Measurements from ENCODE around the gene ASCL1.

Gene ASCL1

GRCh38 chr12:102960766-102961465 is 3.4 kb downstream of the ASCL1 start:
- Histone ChIP-seq H3K4ac (ENCODE audit: low read depth in 1 of 2, low read length in 2 of 2) (no peak overlapping the region), H3K4me3 (ENCODE audit: insufficient read depth in 1 of 2, low read depth in 1 of 2, low read length in 2 of 2) (no peak overlapping the region), H2BK120ac (ENCODE audit: low read depth, low read length) (no peak overlapping the region), H3K27me3 (ENCODE audit: control insufficient read depth in 1 of 2, insufficient read depth in 1 of 2, low read length in 2 of 2) (peaks cover 90 to 92% of the 10 kb centered on the region in 2 experiments), H2BK12ac (ENCODE audit: low read length in 2 of 2) (no peak overlapping the region), H3K27ac (ENCODE audit: low read length, poor library complexity, severe bottlenecking) (no peak overlapping the region), H3K4me1 (ENCODE audit: control insufficient read depth, insufficient read depth, low read depth, low read length) (peaks cover 27% of the 10 kb centered on the region), H3K9me3 (ENCODE audit: control insufficient read depth, low read length) (peaks cover 15% of the 10 kb centered on the region), H2AK5ac (ENCODE audit: low read length, severe bottlenecking) (no peak overlapping the region), H3K9ac (ENCODE audit: low read length) (no peak overlapping the region), H2AFZ (ENCODE audit: low read depth, low read length) (no peak overlapping the region), H2BK15ac (ENCODE audit: low read depth, poor library complexity, severe bottlenecking) (no peak overlapping the region), H3K14ac (ENCODE audit: low read length in 2 of 2) (no peak overlapping the region), H2BK5ac (ENCODE audit: low read depth, low read length, poor library complexity, severe bottlenecking) (no peak overlapping the region), H3K4me2 (ENCODE audit: low read length, poor library complexity, severe bottlenecking) (no peak overlapping the region), H3K18ac (ENCODE audit: low read depth in 1 of 2, low read length in 2 of 2) (no peak overlapping the region), H3K23ac (ENCODE audit: low read length in 2 of 2) (no peak overlapping the region), H4K91ac (ENCODE audit: low read length) (no peak overlapping the region), H3K79me1 (replicated peaks; ENCODE audit: low read length, poor library complexity, severe bottlenecking) (no peaks in the 10 kb centered on the region), H3K36me3 (ENCODE audit: control insufficient read depth in 1 of 2, insufficient read depth in 2 of 2, low read depth in 1 of 2, low read length in 2 of 2) (no peaks in the 10 kb centered on the region), H4K8ac (ENCODE audit: low read length) (no peak overlapping the region)
- WGBS: 4% methylated on average over 19 of the region's 19 CpGs
- DNase-seq: no peak

GRCh38 chr12:102961466-102961855 is 4.0 kb downstream of the ASCL1 start:
- Histone ChIP-seq H3K18ac (ENCODE audit: low read depth in 1 of 2, low read length in 2 of 2) (no peak overlapping the region), H3K9ac (ENCODE audit: low read length) (no peak overlapping the region), H3K27me3 (ENCODE audit: control insufficient read depth in 1 of 2, insufficient read depth in 1 of 2, low read length in 2 of 2) (peaks cover 90 to 92% of the 10 kb centered on the region in 2 experiments), H3K36me3 (ENCODE audit: control insufficient read depth in 1 of 2, insufficient read depth in 2 of 2, low read depth in 1 of 2, low read length in 2 of 2) (no peaks in the 10 kb centered on the region), H4K91ac (ENCODE audit: low read length) (no peak overlapping the region), H3K27ac (ENCODE audit: low read length, poor library complexity, severe bottlenecking) (no peak overlapping the region), H2AFZ (ENCODE audit: low read depth, low read length) (no peak overlapping the region), H3K4me1 (ENCODE audit: control insufficient read depth, insufficient read depth, low read depth, low read length) (peaks cover 24% of the 10 kb centered on the region), H2BK5ac (ENCODE audit: low read depth, low read length, poor library complexity, severe bottlenecking) (no peak overlapping the region), H3K4ac (ENCODE audit: low read depth in 1 of 2, low read length in 2 of 2) (no peak overlapping the region), H2AK5ac (ENCODE audit: low read length, severe bottlenecking) (no peak overlapping the region), H2BK12ac (ENCODE audit: low read length in 2 of 2) (no peak overlapping the region), H3K4me3 (ENCODE audit: insufficient read depth in 1 of 2, low read depth in 1 of 2, low read length in 2 of 2) (no peak overlapping the region), H3K23ac (ENCODE audit: low read length in 2 of 2) (no peak overlapping the region), H2BK120ac (ENCODE audit: low read depth, low read length) (no peak overlapping the region), H4K8ac (ENCODE audit: low read length) (no peak overlapping the region), H3K4me2 (ENCODE audit: low read length, poor library complexity, severe bottlenecking) (no peak overlapping the region), H3K9me3 (ENCODE audit: control insufficient read depth, low read length) (peaks cover 15% of the 10 kb centered on the region), H3K79me1 (replicated peaks; ENCODE audit: low read length, poor library complexity, severe bottlenecking) (no peaks in the 10 kb centered on the region), H3K14ac (ENCODE audit: low read length in 2 of 2) (no peak overlapping the region), H2BK15ac (ENCODE audit: low read depth, poor library complexity, severe bottlenecking) (no peak overlapping the region)
- no peak for DNase-seq
- 4% methylated on average over 5 of the region's 8 CpGs for WGBS

DNA sequence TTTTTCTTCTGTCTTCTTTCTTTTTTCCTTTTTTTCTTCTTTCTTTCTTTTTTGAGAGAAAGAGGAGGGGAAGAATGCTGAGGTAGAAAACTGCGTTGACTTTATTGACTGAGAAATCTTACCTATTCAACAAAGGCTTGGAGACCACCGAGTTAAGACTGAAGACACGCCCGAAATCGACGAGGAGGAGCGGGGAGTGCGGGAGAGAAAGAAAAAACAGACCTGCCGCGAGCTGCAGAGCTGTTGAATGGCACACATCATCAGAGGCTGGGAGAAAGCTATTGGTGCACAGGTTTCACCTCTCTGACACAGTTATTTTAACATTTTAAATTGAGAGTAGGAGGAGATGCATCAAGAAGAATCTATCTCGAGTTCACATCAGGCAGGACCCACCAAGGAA is 5.1 kb downstream of the ASCL1 start:
- Histone ChIP-seq H2BK15ac (ENCODE audit: low read depth, poor library complexity, severe bottlenecking) (no peak overlapping the region), H3K9ac (ENCODE audit: low read length) (no peak overlapping the region), H2BK12ac (ENCODE audit: low read length in 2 of 2) (no peak overlapping the region), H3K14ac (ENCODE audit: low read length in 2 of 2) (no peak overlapping the region), H3K4me2 (ENCODE audit: low read length, poor library complexity, severe bottlenecking) (no peak overlapping the region), H2BK5ac (ENCODE audit: low read depth, low read length, poor library complexity, severe bottlenecking) (no peak overlapping the region), H3K4me3 (ENCODE audit: insufficient read depth in 1 of 2, low read depth in 1 of 2, low read length in 2 of 2) (no peak overlapping the region), H3K23ac (ENCODE audit: low read length in 2 of 2) (no peak overlapping the region), H3K18ac (ENCODE audit: low read depth in 1 of 2, low read length in 2 of 2) (no peak overlapping the region), H3K4ac (ENCODE audit: low read depth in 1 of 2, low read length in 2 of 2) (no peak overlapping the region), H4K8ac (ENCODE audit: low read length) (no peak overlapping the region), H3K79me1 (replicated peaks; ENCODE audit: low read length, poor library complexity, severe bottlenecking) (no peaks in the 10 kb centered on the region), H4K91ac (ENCODE audit: low read length) (no peak overlapping the region), H2BK120ac (ENCODE audit: low read depth, low read length) (no peak overlapping the region), H3K4me1 (ENCODE audit: control insufficient read depth, insufficient read depth, low read depth, low read length) (peaks cover 17% of the 10 kb centered on the region), H3K36me3 (ENCODE audit: control insufficient read depth in 1 of 2, insufficient read depth in 2 of 2, low read depth in 1 of 2, low read length in 2 of 2) (no peaks in the 10 kb centered on the region), H3K27ac (ENCODE audit: low read length, poor library complexity, severe bottlenecking) (no peak overlapping the region), H3K9me3 (ENCODE audit: control insufficient read depth, low read length) (peaks cover 15% of the 10 kb centered on the region), H3K27me3 (ENCODE audit: control insufficient read depth in 1 of 2, insufficient read depth in 1 of 2, low read length in 2 of 2) (peaks cover 87 to 94% of the 10 kb centered on the region in 2 experiments), H2AFZ (ENCODE audit: low read depth, low read length) (no peak overlapping the region), H2AK5ac (ENCODE audit: low read length, severe bottlenecking) (no peak overlapping the region)
- WGBS: 0% methylated on average over 9 of the region's 11 CpGs
- no peak for DNase-seq

DNA sequence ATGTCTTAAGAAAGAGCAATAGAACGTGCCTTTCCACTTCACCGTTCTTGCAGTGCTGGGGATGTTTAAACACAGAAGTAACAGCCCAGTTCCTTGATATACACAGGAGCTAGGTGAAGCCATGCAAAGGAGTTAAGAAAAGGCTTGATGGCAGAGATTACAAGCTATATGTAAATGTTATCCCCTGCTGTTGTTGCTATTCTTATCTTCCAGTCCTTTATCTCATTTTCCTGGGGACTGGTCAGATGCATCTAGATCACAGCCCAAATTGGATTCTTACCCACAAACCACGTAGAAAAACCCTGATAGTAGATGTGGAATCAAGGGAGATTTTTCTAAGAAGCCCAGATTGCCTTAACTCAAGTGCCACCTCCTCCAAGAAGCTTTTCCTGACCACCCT is 5.5 kb downstream of the ASCL1 start:
- no peak overlapping the region for H3K23ac ChIP-seq (ENCODE audit: low read length in 2 of 2)
- no peak overlapping the region for H2BK5ac ChIP-seq (ENCODE audit: low read depth, low read length, poor library complexity, severe bottlenecking)

More for the DNA sequence above, 5.5 kb downstream of the ASCL1 start:
- H3K4ac ChIP-seq (ENCODE audit: low read depth in 1 of 2, low read length in 2 of 2): no peak overlapping the region
- no peak overlapping the region for H4K91ac ChIP-seq (ENCODE audit: low read length)
- no peak for DNase-seq
- no peak overlapping the region for H4K8ac ChIP-seq (ENCODE audit: low read length)
- H2AFZ ChIP-seq (ENCODE audit: low read depth, low read length): no peak overlapping the region
- H2BK15ac ChIP-seq (ENCODE audit: low read depth, poor library complexity, severe bottlenecking): no peak overlapping the region
- no peak overlapping the region for H2BK120ac ChIP-seq (ENCODE audit: low read depth, low read length)
- no peak overlapping the region for H2AK5ac ChIP-seq (ENCODE audit: low read length, severe bottlenecking)
- no peak overlapping the region for H2BK12ac ChIP-seq (ENCODE audit: low read length in 2 of 2)
- no peak overlapping the region for H3K18ac ChIP-seq (ENCODE audit: low read depth in 1 of 2, low read length in 2 of 2)
- no peak overlapping the region for H3K9ac ChIP-seq (ENCODE audit: low read length)
- no peak overlapping the region for H3K14ac ChIP-seq (ENCODE audit: low read length in 2 of 2)
- H3K9me3 ChIP-seq (ENCODE audit: control insufficient read depth, low read length): peaks cover 15% of the 10 kb centered on the region
- no peaks in the 10 kb centered on the region for H3K79me1 ChIP-seq (replicated peaks; ENCODE audit: low read length, poor library complexity, severe bottlenecking)
- H3K4me2 ChIP-seq (ENCODE audit: low read length, poor library complexity, severe bottlenecking): no peak overlapping the region
- peaks cover 14% of the 10 kb centered on the region for H3K4me1 ChIP-seq (ENCODE audit: control insufficient read depth, insufficient read depth, low read depth, low read length)
- H3K4me3 ChIP-seq (ENCODE audit: insufficient read depth in 1 of 2, low read depth in 1 of 2, low read length in 2 of 2): no peak overlapping the region
- no peaks in the 10 kb centered on the region for H3K36me3 ChIP-seq (ENCODE audit: control insufficient read depth in 1 of 2, insufficient read depth in 2 of 2, low read depth in 1 of 2, low read length in 2 of 2)
- no peak overlapping the region for H3K27ac ChIP-seq (ENCODE audit: low read length, poor library complexity, severe bottlenecking)
- WGBS: 7% methylated on average over 3 of the region's 3 CpGs
- peaks cover 86 to 96% of the 10 kb centered on the region in 2 experiments for H3K27me3 ChIP-seq (ENCODE audit: control insufficient read depth in 1 of 2, insufficient read depth in 1 of 2, low read length in 2 of 2)
